Loucy (cell line): ENCODE data around the gene CCDC112.

Experiments used
- H2AFZ ChIP-seq: fragments of 200-600 bp; sonication (generic); 2 replicates; pipeline ENCODE4 v1.6.0; 2016; ENCODE audit warnings: antibody characterized with exemption, mild to moderate bottlenecking, low read length, moderate library complexity
- H3F3A ChIP-seq: fragments of 200-600 bp; 2 replicates; pipeline ENCODE4 v1.6.0; 2016; ENCODE audit warnings: antibody characterized with exemption, low read depth, mild to moderate bottlenecking
- H3K27me3 ChIP-seq: fragments of 200-600 bp; sonication (generic); 2 replicates; pipeline ENCODE4 v1.6.1; 2014; ENCODE audit warnings: low read length, mild to moderate bottlenecking; ENCODE audit not compliant: insufficient read depth, poor library complexity, severe bottlenecking
- H3K36me3 ChIP-seq: fragments of 200-600 bp; sonication (generic); 2 replicates; pipeline ENCODE4 v1.6.1; 2016; ENCODE audit warnings: low read length; ENCODE audit not compliant: insufficient read depth
- H3K4me1 ChIP-seq: fragments of 200-600 bp; sonication (generic); 2 replicates; pipeline ENCODE4 v1.5.1; 2014; ENCODE audit warnings: low read length, mild to moderate bottlenecking; ENCODE audit not compliant: insufficient read depth, poor library complexity, severe bottlenecking
- H3K4me2 ChIP-seq: fragments of 200-600 bp; sonication (generic); 2 replicates; pipeline ENCODE4 v1.6.0; 2014; ENCODE audit warnings: antibody characterized with exemption, low read length, low read depth, mild to moderate bottlenecking; ENCODE audit not compliant: poor library complexity, severe bottlenecking
- H3K4me3 ChIP-seq: fragments of 200-600 bp; sonication (generic); 2 replicates; pipeline ENCODE4 v1.5.1; 2014; ENCODE audit warnings: low read length, mild to moderate bottlenecking, mixed read lengths; ENCODE audit not compliant: poor library complexity, severe bottlenecking
- H3K79me2 ChIP-seq: fragments of 200-600 bp; sonication (generic); 2 replicates; pipeline ENCODE4 v1.6.1; 2014; ENCODE audit warnings: low read length; ENCODE audit not compliant: insufficient read depth
- H3K9ac ChIP-seq: fragments of 200-600 bp; sonication (generic); 2 replicates; pipeline ENCODE4 v1.6.0; 2014; ENCODE audit warnings: mild to moderate bottlenecking, low read depth, low read length, moderate library complexity; ENCODE audit not compliant: poor library complexity, severe bottlenecking
- H3K9me2 ChIP-seq: fragments of 200-600 bp; sonication (generic); replicated peaks from 2 replicates; pipeline ENCODE4 v1.6.1; 2016; ENCODE audit warnings: low read depth, low read length, mixed read lengths
- H3K9me3 ChIP-seq: fragments of 200-600 bp; sonication (generic); 2 replicates; pipeline ENCODE4 v1.6.1; 2014; ENCODE audit warnings: mild to moderate bottlenecking, antibody characterized with exemption, low read length, low read depth; ENCODE audit not compliant: insufficient read depth
- H4K20me1 ChIP-seq: fragments of 200-600 bp; sonication (generic); 2 replicates; pipeline ENCODE4 v1.6.0; 2014; ENCODE audit warnings: antibody characterized with exemption, low read length, mild to moderate bottlenecking; ENCODE audit not compliant: insufficient read depth, poor library complexity, severe bottlenecking
- CTCF ChIP-seq: fragments of 200-600 bp; sonication (generic); conservative IDR thresholded peaks from 2 replicates; pipeline ENCODE4 v1.5.1; 2014; ENCODE audit warnings: mild to moderate bottlenecking, antibody characterized with exemption, low read length
- EZH2phosphoT487 ChIP-seq: fragments of 200-600 bp; IDR thresholded peaks from 2 replicates; pipeline ENCODE4 v1.6.1; 2018; ENCODE audit warnings: antibody characterized with exemption, mild to moderate bottlenecking, moderate library complexity, borderline replicate concordance

The CCDC112 gene

GRCh38 chr5:115317320-115317719 lies 20.9 kb upstream of the CCDC112 start:
- Histone ChIP-seq H3K36me3 (no peaks in the 10 kb centered on the region), H2AFZ (no peak overlapping the region), H3K79me2 (no peaks in the 10 kb centered on the region), H4K20me1 (no peaks in the 10 kb centered on the region), H3K9ac (no peak overlapping the region), H3K27me3 (no peaks in the 10 kb centered on the region), H3F3A (no peaks in the 10 kb centered on the region), H3K4me1 (no peaks in the 10 kb centered on the region), H3K9me3 (no peaks in the 10 kb centered on the region), H3K9me2 (no peaks in the 10 kb centered on the region), H3K4me3 (no peak overlapping the region), H3K4me2 (no peak overlapping the region)
- no peak for TF ChIP-seq EZH2phosphoT487
- TF ChIP-seq CTCF: no peak

GRCh38 chr5:115313632-115314031 lies 17.2 kb upstream of the CCDC112 start:
- H2AFZ ChIP-seq: no peak overlapping the region
- no peaks in the 10 kb centered on the region for H3K4me1 ChIP-seq
- TF ChIP-seq CTCF (no peak), EZH2phosphoT487 (no peak)
- H3K79me2 ChIP-seq: no peaks in the 10 kb centered on the region
- H3K9ac ChIP-seq: no peak overlapping the region
- no peaks in the 10 kb centered on the region for H3K27me3 ChIP-seq
- no peaks in the 10 kb centered on the region for H3K9me2 ChIP-seq
- no peak overlapping the region for H3K4me3 ChIP-seq
- no peaks in the 10 kb centered on the region for H3K9me3 ChIP-seq
- no peaks in the 10 kb centered on the region for H3K36me3 ChIP-seq
- H3F3A ChIP-seq: no peaks in the 10 kb centered on the region
- H4K20me1 ChIP-seq: no peaks in the 10 kb centered on the region
- H3K4me2 ChIP-seq: no peak overlapping the region

- no peaks in the 10 kb centered on the region for H3K9me3 ChIP-seq
- no peak overlapping the region for H3K4me2 ChIP-seq
- no peak overlapping the region for H2AFZ ChIP-seq
- H3K9ac ChIP-seq: no peak overlapping the region
- no peaks in the 10 kb centered on the region for H3K27me3 ChIP-seq
- no peaks in the 10 kb centered on the region for H3K9me2 ChIP-seq
- no peaks in the 10 kb centered on the region for H3K36me3 ChIP-seq
- H4K20me1 ChIP-seq: no peaks in the 10 kb centered on the region
- no peak overlapping the region for H3K4me3 ChIP-seq
- no peak for TF ChIP-seq CTCF
- TF ChIP-seq EZH2phosphoT487: no peak
- no peaks in the 10 kb centered on the region for H3K4me1 ChIP-seq
- H3F3A ChIP-seq: no peaks in the 10 kb centered on the region
- H3K79me2 ChIP-seq: no peaks in the 10 kb centered on the region
These were observed 16.6 kb upstream of the CCDC112 start for GRCh38 chr5:115313052-115313451.
